Peyer's patch (tissue), 4 donors: ENCODE measurements around the gene TMEM43. TPM values are rescaled to one million over a fixed set of nuclear protein-coding genes. Genes with fewer than 3 reads are reported as not detected.

ENCODE experiments used
- DNase-seq, 3 donors: peaks; one replicate each; pipeline ENCODE4 v3.0.0-alpha.2; 2017 to 2019
- H3K27ac ChIP-seq, 4 donors: fragments of 200-600 bp; sonication (generic); one replicate each; pipeline ENCODE4 v1.5.1; 2016 to 2019
- H3K27me3 ChIP-seq, 2 donors: fragments of 200-600 bp; sonication (generic); one replicate each; pipeline ENCODE4 v1.5.1; 2019
- H3K36me3 ChIP-seq, 3 donors: fragments of 200-600 bp; sonication (generic); one replicate each; pipeline ENCODE4 v1.5.1; 2016 to 2019
- H3K4me1 ChIP-seq, 4 donors: fragments of 200-600 bp; sonication (generic); one replicate each; pipeline ENCODE4 v1.5.1; 2016 to 2019
- H3K4me3 ChIP-seq, 4 donors: fragments of 200-600 bp; sonication (generic); 1 replicate in 3 of 4; 2 replicates in 1 of 4; pipeline ENCODE4 v1.5.1; 2016 to 2019; ENCODE audit warnings: mild to moderate bottlenecking in 1 of 4
- H3K9me3 ChIP-seq, 4 donors: fragments of 200-600 bp; sonication (generic); one replicate each; pipeline ENCODE4 v1.5.1; 2016 to 2019; ENCODE audit warnings: mild to moderate bottlenecking in 1 of 4
- POLR2A ChIP-seq, 2 donors: fragments of 450-650 bp; IDR thresholded peaks; one replicate each; pipeline ENCODE4 v1.5.1; 2017; ENCODE audit warnings: antibody characterized with exemption in 2 of 2, mild to moderate bottlenecking in 2 of 2, moderate library complexity in 2 of 2
- total RNA-seq, 4 donors: library from RNA; depleted of rRNA; stranded (reverse); fragments of >200 nt; gene quantifications; one replicate each; pipeline ENCODE4 v1.1.0, GENCODE V29; 2016
- TF ChIP-seq, protein P1 (sequence below), 6 experiments: fragments of 450-650 bp in 4 of 6; fragments of 200-600 bp in 2 of 6; sonication (generic) in 1 of 6; IDR thresholded peaks; one replicate each; pipeline ENCODE4 v1.5.1; 2017 to 2019; ENCODE audit warnings: antibody characterized with exemption in 6 of 6, mild to moderate bottlenecking in 3 of 6, moderate library complexity in 1 of 6

The TMEM43 gene
- total RNA-seq, 4 donors from 2014 or later, result 26.6 to 56.5 (median 40.3) TPM

DNA sequence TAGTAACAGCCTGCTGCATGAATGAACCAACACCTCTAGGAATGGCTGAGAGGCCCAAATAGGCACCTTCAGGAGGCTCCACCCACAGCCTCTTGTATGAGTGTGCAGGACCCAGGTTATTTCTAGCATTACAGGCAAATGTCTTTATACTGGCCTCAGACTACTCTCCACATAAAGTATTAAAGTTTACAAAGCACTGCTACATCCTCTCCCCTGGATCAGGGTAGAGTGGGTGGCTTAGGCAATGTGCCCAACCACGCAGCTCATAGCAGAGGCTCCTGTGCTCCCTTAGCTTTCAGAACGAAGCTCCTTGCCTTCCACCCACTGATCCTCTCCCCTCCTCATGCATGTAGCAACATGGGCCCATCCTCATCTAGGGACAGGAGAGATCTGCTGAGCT lies 16.3 kb downstream of the TMEM43 start:
- no peaks in the 10 kb centered on the region for H3K9me3 ChIP-seq
- no peak for DNase-seq
- no peak for TF ChIP-seq POLR2A (IDR thresholded peaks at IDR 0.05)
- TF ChIP-seq, protein P1, sequence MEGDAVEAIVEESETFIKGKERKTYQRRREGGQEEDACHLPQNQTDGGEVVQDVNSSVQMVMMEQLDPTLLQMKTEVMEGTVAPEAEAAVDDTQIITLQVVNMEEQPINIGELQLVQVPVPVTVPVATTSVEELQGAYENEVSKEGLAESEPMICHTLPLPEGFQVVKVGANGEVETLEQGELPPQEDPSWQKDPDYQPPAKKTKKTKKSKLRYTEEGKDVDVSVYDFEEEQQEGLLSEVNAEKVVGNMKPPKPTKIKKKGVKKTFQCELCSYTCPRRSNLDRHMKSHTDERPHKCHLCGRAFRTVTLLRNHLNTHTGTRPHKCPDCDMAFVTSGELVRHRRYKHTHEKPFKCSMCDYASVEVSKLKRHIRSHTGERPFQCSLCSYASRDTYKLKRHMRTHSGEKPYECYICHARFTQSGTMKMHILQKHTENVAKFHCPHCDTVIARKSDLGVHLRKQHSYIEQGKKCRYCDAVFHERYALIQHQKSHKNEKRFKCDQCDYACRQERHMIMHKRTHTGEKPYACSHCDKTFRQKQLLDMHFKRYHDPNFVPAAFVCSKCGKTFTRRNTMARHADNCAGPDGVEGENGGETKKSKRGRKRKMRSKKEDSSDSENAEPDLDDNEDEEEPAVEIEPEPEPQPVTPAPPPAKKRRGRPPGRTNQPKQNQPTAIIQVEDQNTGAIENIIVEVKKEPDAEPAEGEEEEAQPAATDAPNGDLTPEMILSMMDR (IDR thresholded peaks at IDR 0.05), result no peak
- peaks cover 0 to 73% (median 0%) of the 10 kb centered on the region in 3 donors for H3K36me3 ChIP-seq
- peaks cover 0 to 42% (median 7%) of the 10 kb centered on the region in 4 donors for H3K4me1 ChIP-seq
- H3K27me3 ChIP-seq, result no peaks in the 10 kb centered on the region
- no peak overlapping the region for H3K4me3 ChIP-seq
- H3K27ac ChIP-seq, result peak overlapping the region in 1 of 4 donors; percentile 91

DNA sequence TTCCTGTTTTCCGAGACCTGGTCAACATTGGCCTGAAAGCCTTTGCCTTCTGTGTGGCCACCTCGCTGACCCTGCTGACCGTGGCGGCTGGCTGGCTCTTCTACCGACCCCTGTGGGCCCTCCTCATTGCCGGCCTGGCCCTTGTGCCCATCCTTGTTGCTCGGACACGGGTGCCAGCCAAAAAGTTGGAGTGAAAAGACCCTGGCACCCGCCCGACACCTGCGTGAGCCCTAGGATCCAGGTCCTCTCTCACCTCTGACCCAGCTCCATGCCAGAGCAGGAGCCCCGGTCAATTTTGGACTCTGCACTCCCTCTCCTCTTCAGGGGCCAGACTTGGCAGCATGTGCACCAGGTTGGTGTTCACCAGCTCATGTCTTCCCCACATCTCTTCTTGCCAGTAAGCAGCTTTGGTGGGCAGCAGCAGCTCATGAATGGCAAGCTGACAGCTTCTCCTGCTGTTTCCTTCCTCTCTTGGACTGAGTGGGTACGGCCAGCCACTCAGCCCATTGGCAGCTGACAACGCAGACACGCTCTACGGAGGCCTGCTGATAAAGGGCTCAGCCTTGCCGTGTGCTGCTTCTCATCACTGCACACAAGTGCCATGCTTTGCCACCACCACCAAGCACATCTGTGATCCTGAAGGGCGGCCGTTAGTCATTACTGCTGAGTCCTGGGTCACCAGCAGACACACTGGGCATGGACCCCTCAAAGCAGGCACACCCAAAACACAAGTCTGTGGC lies 16.9 kb downstream of the TMEM43 start:
- peak overlapping the region; percentile 38 to 91 (median 70) for H3K27ac ChIP-seq
- H3K4me3 ChIP-seq, result no peak overlapping the region
- H3K27me3 ChIP-seq, result no peaks in the 10 kb centered on the region
- H3K9me3 ChIP-seq, result no peaks in the 10 kb centered on the region
- peaks cover 0 to 72% (median 0%) of the 10 kb centered on the region in 3 donors for H3K36me3 ChIP-seq
- DNase-seq, result no peak
- H3K4me1 ChIP-seq, result peaks cover 0 to 41% (median 7%) of the 10 kb centered on the region in 4 donors
- TF ChIP-seq, protein P1 (IDR thresholded peaks at IDR 0.05), result no peak
- TF ChIP-seq POLR2A (IDR thresholded peaks at IDR 0.05), result no peak

DNA sequence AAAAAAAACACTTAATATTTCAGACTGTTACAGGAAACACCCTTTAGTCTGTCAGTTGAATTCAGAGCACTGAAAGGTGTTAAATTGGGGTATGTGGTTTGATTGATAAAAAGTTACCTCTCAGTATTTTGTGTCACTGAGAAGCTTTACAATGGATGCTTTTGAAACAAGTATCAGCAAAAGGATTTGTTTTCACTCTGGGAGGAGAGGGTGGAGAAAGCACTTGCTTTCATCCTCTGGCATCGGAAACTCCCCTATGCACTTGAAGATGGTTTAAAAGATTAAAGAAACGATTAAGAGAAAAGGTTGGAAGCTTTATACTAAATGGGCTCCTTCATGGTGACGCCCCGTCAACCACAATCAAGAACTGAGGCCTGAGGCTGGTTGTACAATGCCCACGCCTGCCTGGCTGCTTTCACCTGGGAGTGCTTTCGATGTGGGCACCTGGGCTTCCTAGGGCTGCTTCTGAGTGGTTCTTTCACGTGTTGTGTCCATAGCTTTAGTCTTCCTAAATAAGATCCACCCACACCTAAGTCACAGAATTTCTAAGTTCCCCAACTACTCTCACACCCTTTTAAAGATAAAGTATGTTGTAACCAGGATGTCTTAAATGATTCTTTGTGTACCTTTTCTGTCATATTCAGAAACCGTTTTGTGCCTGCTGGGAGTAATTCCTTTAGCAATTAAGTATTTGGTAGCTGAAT lies 17.9 kb downstream of the TMEM43 start:
- H3K4me3 ChIP-seq, result no peak overlapping the region
- DNase-seq, result no peak

DNA sequence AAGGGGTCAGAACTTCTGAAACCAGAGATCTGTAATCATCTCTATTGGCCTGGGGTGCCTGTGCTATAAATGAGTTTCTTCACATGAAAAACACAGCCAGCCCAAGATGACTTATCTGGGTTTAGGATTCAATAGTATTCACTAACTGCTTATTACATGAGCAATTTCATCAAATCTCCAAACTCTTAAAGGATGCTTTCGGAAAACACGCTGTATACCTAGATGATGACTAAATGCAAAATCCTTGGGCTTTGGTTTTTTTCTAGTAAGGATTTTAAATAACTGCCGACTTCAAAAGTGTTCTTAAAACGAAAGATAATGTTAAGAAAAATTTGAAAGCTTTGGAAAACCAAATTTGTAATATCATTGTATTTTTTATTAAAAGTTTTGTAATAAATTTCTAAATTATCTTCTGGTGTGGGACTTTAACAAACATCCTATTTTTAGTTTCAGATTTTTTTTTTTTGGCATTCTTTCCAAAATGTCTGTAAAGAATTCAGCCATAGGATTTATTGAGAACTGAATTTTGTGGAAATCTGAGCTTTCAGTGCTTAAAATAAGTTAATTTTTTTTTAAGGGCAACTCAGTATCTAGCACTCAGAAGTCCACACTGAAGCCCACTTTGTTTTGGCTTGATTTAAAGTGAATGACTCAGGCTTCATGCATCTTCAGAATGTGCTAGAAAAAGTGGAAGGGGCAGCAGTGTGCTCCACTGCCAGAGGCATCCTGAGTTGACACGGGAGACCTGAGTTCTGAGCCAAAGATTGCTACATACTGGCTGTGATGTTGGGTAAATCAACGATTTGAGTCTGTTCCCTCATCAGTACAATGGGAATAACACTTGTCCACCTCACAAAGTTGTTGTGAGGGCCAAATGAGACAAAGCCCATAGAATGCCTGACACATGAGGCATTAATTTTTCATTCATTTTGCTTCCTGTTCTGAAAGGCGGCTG lies 18.7 kb downstream of the TMEM43 start:
- TF ChIP-seq, protein P1 (IDR thresholded peaks at IDR 0.05), result no peak
- no peak for TF ChIP-seq POLR2A (IDR thresholded peaks at IDR 0.05)
- peaks cover 0 to 73% (median 0%) of the 10 kb centered on the region in 3 donors for H3K36me3 ChIP-seq
- H3K9me3 ChIP-seq, result no peaks in the 10 kb centered on the region
- no peaks in the 10 kb centered on the region for H3K27me3 ChIP-seq
- H3K4me1 ChIP-seq, result peaks cover 0 to 37% (median 7%) of the 10 kb centered on the region in 4 donors
- no peak overlapping the region for H3K4me3 ChIP-seq
- H3K27ac ChIP-seq, result peak overlapping the region; percentile 64 to 91 (median 72)
- peak in 1 of 3 donors; percentile 65 for DNase-seq

More for the DNA sequence above, 17.9 kb downstream of the TMEM43 start:
- H3K27ac ChIP-seq, result peak overlapping the region; percentile 51 to 91 (median 70)
- peaks cover 0 to 73% (median 0%) of the 10 kb centered on the region in 3 donors for H3K36me3 ChIP-seq
- no peaks in the 10 kb centered on the region for H3K27me3 ChIP-seq
- TF ChIP-seq, protein P1 (IDR thresholded peaks at IDR 0.05), result no peak
- TF ChIP-seq POLR2A (IDR thresholded peaks at IDR 0.05), result no peak
- H3K9me3 ChIP-seq, result no peaks in the 10 kb centered on the region
- H3K4me1 ChIP-seq, result peaks cover 0 to 37% (median 7%) of the 10 kb centered on the region in 4 donors
